SK-N-SH treated with all-trans-retinoic acid at 6 μM for 48 hours (cell line): Measurements from ENCODE around the gene SGIP1.
A peak's percentile ranks its signal among the peaks of the same experiment; 100 is the strongest.
"Not testable (repeated sequence)": the region's sequence is repeated elsewhere in the genome, so short reads cannot be mapped to it uniquely, and the experiment has no call there.

Experiments
- ATAC-seq: fragments of 200-7000 bp; cut with Tn5 transposase; 3 replicates; pipeline ENCODE4 v1.9.1; 2020; ENCODE audit warnings: mild to moderate bottlenecking, moderate library complexity
- BACH2 ChIP-seq: fragments of 250-450 bp; sonication (Bioruptor Pico); IDR thresholded peaks from 2 replicates; pipeline ENCODE4 v1.9.0; 2021; ENCODE audit warnings: mild to moderate bottlenecking, borderline replicate concordance
- CSDC2 ChIP-seq: fragments of 250-450 bp; sonication (Bioruptor Pico); IDR thresholded peaks from 2 replicates; pipeline ENCODE4 v1.5.0; 2020; ENCODE audit warnings: mild to moderate bottlenecking, moderate library complexity
- ESRRG ChIP-seq: fragments of 250-450 bp; sonication (Bioruptor Pico); IDR thresholded peaks from 2 replicates; pipeline ENCODE4 v1.6.1; 2021; ENCODE audit warnings: mild to moderate bottlenecking
- ISL1 ChIP-seq: fragments of 250-450 bp; sonication (Bioruptor Pico); IDR thresholded peaks from 2 replicates; pipeline ENCODE4 v2.1.2; 2022; ENCODE audit warnings: mild to moderate bottlenecking, moderate library complexity
- OSR1 ChIP-seq: fragments of 250-450 bp; sonication (Bioruptor Pico); IDR thresholded peaks from 2 replicates; pipeline ENCODE4 v1.8.0; 2022; ENCODE audit warnings: moderate library complexity, mild to moderate bottlenecking, inconsistent platforms
- PPARA ChIP-seq: fragments of 250-450 bp; sonication (Bioruptor Pico); IDR thresholded peaks from 2 replicates; pipeline ENCODE4 v1.5.0; 2020; ENCODE audit warnings: mild to moderate bottlenecking, borderline replicate concordance
- RARB ChIP-seq: fragments of 250-450 bp; sonication (Bioruptor Pico); IDR thresholded peaks from 2 replicates; pipeline ENCODE4 v1.8.0; 2021; ENCODE audit warnings: mild to moderate bottlenecking, moderate library complexity
- SNAI2 ChIP-seq: fragments of 250-450 bp; sonication (Bioruptor Pico); IDR thresholded peaks from 2 replicates; pipeline ENCODE4 v1.5.0; 2020; ENCODE audit warnings: mild to moderate bottlenecking, moderate library complexity
- TCF4 ChIP-seq: fragments of 250-450 bp; sonication (Bioruptor Pico); IDR thresholded peaks from 2 replicates; pipeline ENCODE4 v1.8.0; 2021; ENCODE audit warnings: mild to moderate bottlenecking, moderate library complexity, borderline replicate concordance
- TOX ChIP-seq: fragments of 250-450 bp; sonication (Bioruptor Pico); IDR thresholded peaks from 2 replicates; pipeline ENCODE4 v1.8.0; 2021; ENCODE audit warnings: mild to moderate bottlenecking, moderate library complexity, borderline replicate concordance
- ZC3H10 ChIP-seq: fragments of 250-450 bp; sonication (Bioruptor Pico); IDR thresholded peaks from 2 replicates; pipeline ENCODE4 v1.5.1; 2021; ENCODE audit warnings: mild to moderate bottlenecking, moderate library complexity
- ZFP3 ChIP-seq: fragments of 250-450 bp; sonication (Bioruptor Pico); IDR thresholded peaks from 2 replicates; pipeline ENCODE4 v1.5.0; 2020; ENCODE audit warnings: mild to moderate bottlenecking, moderate library complexity
- ZFP30 ChIP-seq: fragments of 450-650 bp; formaldehyde crosslinking; IDR thresholded peaks from 2 replicates; pipeline ENCODE4 v1.5.0; 2022; ENCODE audit warnings: mild to moderate bottlenecking, moderate library complexity
- ZNF565 ChIP-seq: fragments of 450-650 bp; formaldehyde crosslinking; conservative IDR thresholded peaks from 2 replicates; pipeline ENCODE4 v1.5.0; 2020; ENCODE audit warnings: low read depth, mild to moderate bottlenecking, moderate library complexity
- ZNF70 ChIP-seq: fragments of 450-650 bp; formaldehyde crosslinking; IDR thresholded peaks from 2 replicates; pipeline ENCODE4 v1.5.0; 2020; ENCODE audit warnings: mild to moderate bottlenecking, moderate library complexity
- ZNF8 ChIP-seq: fragments of 450-650 bp; formaldehyde crosslinking; IDR thresholded peaks from 2 replicates; pipeline ENCODE4 v1.5.0; 2020; ENCODE audit warnings: mild to moderate bottlenecking, moderate library complexity
- TF ChIP-seq, protein P1 (sequence below): fragments of 250-450 bp; sonication (Bioruptor Pico); IDR thresholded peaks from 2 replicates; pipeline ENCODE4 v1.5.1; 2021; ENCODE audit warnings: mild to moderate bottlenecking, moderate library complexity
- TF ChIP-seq, protein P2 (sequence below): fragments of 250-450 bp; sonication (Bioruptor Pico); IDR thresholded peaks from 2 replicates; pipeline ENCODE4 v1.8.0; 2021; ENCODE audit warnings: low read depth, mild to moderate bottlenecking, moderate library complexity, borderline replicate concordance
- TF ChIP-seq, protein P3 (sequence below): fragments of 250-450 bp; sonication (Bioruptor Pico); IDR thresholded peaks from 2 replicates; pipeline ENCODE4 v1.5.0; 2020; ENCODE audit warnings: mild to moderate bottlenecking, moderate library complexity
- TF ChIP-seq, protein P4 (sequence below): fragments of 250-450 bp; sonication (Bioruptor Pico); IDR thresholded peaks from 2 replicates; pipeline ENCODE4 v1.5.1; 2020; ENCODE audit warnings: low read depth, mild to moderate bottlenecking, moderate library complexity
- TF ChIP-seq, protein P5 (sequence below): fragments of 250-450 bp; sonication (Bioruptor Pico); IDR thresholded peaks from 2 replicates; pipeline ENCODE4 v1.8.0; 2020; ENCODE audit warnings: mild to moderate bottlenecking, moderate library complexity, borderline replicate concordance

Gene SGIP1

DNA sequence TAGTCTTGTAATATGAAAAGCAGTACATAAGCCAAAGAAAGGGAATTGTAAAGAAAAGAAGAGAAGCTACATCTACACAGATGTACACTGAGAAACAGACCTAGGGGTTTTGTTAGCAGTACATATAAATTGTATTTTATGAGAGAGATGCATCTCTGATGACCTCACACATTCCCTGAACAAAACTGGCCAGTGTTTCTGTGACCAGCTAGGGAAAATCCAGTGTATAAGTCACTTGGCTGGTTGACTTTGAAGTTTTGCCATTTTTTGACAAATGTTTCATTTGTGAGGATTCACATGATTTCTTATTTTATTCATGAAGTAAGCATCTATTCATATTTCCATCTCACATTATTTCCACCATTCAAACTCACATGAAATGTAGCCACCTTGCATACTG, 190.0 kb downstream of the SGIP1 start (continued):
- TF ChIP-seq, protein P1, sequence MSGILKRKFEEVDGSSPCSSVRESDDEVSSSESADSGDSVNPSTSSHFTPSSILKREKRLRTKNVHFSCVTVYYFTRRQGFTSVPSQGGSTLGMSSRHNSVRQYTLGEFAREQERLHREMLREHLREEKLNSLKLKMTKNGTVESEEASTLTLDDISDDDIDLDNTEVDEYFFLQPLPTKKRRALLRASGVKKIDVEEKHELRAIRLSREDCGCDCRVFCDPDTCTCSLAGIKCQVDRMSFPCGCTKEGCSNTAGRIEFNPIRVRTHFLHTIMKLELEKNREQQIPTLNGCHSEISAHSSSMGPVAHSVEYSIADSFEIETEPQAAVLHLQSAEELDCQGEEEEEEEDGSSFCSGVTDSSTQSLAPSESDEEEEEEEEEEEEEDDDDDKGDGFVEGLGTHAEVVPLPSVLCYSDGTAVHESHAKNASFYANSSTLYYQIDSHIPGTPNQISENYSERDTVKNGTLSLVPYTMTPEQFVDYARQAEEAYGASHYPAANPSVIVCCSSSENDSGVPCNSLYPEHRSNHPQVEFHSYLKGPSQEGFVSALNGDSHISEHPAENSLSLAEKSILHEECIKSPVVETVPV (CRISPR knock-in tag): no peak

DNA sequence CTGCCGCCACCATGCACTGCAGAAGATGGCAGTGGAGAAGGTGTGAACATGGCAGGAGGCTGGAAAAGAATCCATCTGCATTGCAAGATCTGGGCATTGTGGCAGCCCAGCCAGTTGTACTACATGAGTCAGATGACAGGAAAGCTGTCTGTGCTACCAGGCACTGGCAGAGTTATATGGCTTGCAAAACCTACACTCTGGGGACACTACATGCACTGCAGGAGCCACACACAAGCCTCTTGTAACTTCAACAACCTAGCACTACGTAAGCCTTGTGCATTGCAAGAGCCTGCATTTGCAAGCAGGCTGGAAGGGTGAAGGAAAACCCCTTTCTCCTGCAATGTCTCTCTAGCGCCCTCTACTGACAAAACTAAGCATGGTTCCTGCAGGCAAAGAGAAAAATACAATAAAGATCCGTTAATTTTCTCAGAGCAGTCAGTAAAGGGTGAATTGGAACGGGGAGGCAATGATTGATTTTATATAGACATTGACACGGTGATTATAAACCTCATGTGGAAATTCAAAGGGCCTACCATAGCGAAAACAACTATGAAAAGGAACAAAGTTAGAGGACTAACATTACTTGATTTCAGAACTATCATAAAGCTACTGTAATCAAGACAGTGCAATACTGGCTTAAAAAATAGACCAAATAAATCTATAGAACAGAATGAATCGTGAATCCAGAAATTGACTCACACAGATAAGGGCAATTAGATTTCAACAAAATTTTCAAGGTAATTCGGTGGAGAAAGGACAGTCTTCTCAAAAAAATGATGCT, 192.1 kb downstream of the SGIP1 start:
- ATAC-seq: peak; percentile 87
- TF ChIP-seq OSR1 (CRISPR knock-in tag) (no peak), RARB (CRISPR knock-in tag) (no peak), ZFP3 (no peak), ESRRG (CRISPR knock-in tag) (no peak)
- TF ChIP-seq, all 23 proteins: peak for 0

DNA sequence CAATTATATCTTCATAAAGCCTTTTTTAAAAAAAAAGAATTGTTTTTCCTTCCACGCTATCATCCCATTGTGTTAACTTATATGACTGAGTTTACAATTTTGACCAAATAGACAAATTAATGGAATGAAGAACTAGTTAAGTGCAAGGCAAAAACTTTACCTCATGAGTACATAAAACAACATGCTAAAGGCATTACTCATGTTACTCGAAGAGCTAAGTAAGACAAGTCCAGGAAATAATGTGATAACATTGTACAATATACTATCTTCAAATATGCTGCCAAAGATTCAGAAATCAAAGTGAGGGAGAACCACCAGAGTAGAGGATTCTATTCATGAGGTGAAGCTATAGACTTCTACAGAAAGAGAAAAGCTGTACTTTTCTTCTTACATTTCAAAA, 194.1 kb downstream of the SGIP1 start:
- no peak for TF ChIP-seq CSDC2 (CRISPR knock-in tag)
- no peak for TF ChIP-seq ZFP30
- no peak for TF ChIP-seq PPARA (CRISPR knock-in tag)
- no peak for TF ChIP-seq TOX
- no peak for TF ChIP-seq BACH2 (CRISPR knock-in tag)
- TF ChIP-seq ZNF8: no peak
- TF ChIP-seq, protein P2, sequence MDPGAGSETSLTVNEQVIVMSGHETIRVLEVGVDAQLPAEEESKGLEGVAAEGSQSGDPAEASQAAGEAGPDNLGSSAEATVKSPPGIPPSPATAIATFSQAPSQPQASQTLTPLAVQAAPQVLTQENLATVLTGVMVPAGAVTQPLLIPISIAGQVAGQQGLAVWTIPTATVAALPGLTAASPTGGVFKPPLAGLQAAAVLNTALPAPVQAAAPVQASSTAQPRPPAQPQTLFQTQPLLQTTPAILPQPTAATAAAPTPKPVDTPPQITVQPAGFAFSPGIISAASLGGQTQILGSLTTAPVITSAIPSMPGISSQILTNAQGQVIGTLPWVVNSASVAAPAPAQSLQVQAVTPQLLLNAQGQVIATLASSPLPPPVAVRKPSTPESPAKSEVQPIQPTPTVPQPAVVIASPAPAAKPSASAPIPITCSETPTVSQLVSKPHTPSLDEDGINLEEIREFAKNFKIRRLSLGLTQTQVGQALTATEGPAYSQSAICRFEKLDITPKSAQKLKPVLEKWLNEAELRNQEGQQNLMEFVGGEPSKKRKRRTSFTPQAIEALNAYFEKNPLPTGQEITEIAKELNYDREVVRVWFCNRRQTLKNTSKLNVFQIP (CRISPR knock-in tag): no peak
- TF ChIP-seq, all 23 proteins: peak for 0
- ATAC-seq: no peak

DNA sequence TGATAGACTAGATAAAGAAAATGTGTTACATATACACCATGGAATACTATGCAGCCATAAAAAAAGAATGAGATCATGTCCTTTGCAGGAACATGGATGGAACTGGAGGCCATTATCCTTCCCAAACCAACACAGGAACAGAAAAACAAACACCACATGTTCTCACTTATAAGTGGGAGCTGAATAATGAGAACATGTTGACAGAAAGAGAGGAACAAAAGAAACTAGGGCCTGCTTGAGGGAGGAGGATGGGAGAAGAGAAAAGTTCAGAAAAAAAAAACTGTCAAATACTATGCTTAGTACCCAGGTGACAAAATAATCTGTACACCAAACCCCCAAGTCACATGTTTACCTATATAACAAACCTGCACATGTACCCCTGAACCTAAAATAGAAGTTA, 194.8 kb downstream of the SGIP1 start:
- TF ChIP-seq ZNF70 (CRISPR knock-in tag): peak; percentile 44; the same call in 1 of the 2 replicates

DNA sequence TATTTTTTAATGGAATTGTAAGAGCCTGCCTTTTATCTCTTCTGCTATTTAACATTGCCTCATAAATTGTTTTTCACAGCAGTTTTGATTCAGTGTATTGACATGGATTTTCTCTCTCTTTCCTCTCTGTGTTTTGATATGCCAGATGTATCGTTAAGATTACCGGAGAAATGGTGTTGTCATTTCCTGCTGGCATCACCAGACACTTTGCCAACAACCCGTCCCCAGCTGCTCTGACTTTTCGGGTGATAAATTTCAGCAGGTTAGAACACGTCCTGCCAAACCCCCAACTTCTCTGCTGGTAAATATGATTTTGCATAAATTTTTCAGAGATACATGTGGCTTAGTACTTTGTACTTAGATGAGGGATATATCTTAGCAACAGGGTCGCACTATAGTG, 195.2 kb downstream of the SGIP1 start:
- no peak for ATAC-seq
- TF ChIP-seq ZNF565 (CRISPR knock-in tag): no peak

More for the DNA sequence above, 194.8 kb downstream of the SGIP1 start:
- ATAC-seq: not testable (repeated sequence)

DNA sequence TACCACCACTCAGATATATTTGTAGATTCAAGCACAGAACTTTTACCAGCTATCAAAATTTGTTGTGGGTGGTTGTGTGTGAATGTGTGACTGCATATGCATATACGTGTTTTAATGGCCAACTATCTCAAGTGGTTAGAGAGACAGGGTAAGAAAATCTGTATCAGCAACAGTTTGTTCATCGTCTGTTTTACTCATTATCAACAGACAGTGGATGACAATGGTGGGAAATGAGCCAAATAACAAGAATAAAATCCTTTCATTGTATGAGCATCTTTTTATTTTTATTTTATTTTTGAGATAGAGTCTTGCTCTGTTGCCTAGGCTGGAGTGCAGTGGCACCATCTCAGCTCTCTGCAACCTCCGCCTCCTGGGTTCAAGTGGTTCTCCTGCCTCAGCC, 195.6 kb downstream of the SGIP1 start:
- no peak for ATAC-seq
- TF ChIP-seq, protein P1 (CRISPR knock-in tag): no peak
- TF ChIP-seq ISL1 (CRISPR knock-in tag) (no peak), ESRRG (CRISPR knock-in tag) (no peak), TCF4 (CRISPR knock-in tag) (no peak), ZNF565 (CRISPR knock-in tag) (no peak), ZC3H10 (CRISPR knock-in tag) (no peak), BACH2 (CRISPR knock-in tag) (no peak), ZNF8 (no peak), RARB (CRISPR knock-in tag) (no peak), ZNF70 (CRISPR knock-in tag) (no peak), SNAI2 (CRISPR knock-in tag) (no peak), ZFP30 (no peak)
- TF ChIP-seq, protein P3, sequence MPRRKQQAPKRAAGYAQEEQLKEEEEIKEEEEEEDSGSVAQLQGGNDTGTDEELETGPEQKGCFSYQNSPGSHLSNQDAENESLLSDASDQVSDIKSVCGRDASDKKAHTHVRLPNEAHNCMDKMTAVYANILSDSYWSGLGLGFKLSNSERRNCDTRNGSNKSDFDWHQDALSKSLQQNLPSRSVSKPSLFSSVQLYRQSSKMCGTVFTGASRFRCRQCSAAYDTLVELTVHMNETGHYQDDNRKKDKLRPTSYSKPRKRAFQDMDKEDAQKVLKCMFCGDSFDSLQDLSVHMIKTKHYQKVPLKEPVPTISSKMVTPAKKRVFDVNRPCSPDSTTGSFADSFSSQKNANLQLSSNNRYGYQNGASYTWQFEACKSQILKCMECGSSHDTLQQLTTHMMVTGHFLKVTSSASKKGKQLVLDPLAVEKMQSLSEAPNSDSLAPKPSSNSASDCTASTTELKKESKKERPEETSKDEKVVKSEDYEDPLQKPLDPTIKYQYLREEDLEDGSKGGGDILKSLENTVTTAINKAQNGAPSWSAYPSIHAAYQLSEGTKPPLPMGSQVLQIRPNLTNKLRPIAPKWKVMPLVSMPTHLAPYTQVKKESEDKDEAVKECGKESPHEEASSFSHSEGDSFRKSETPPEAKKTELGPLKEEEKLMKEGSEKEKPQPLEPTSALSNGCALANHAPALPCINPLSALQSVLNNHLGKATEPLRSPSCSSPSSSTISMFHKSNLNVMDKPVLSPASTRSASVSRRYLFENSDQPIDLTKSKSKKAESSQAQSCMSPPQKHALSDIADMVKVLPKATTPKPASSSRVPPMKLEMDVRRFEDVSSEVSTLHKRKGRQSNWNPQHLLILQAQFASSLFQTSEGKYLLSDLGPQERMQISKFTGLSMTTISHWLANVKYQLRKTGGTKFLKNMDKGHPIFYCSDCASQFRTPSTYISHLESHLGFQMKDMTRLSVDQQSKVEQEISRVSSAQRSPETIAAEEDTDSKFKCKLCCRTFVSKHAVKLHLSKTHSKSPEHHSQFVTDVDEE: no peak
- TF ChIP-seq, protein P4, sequence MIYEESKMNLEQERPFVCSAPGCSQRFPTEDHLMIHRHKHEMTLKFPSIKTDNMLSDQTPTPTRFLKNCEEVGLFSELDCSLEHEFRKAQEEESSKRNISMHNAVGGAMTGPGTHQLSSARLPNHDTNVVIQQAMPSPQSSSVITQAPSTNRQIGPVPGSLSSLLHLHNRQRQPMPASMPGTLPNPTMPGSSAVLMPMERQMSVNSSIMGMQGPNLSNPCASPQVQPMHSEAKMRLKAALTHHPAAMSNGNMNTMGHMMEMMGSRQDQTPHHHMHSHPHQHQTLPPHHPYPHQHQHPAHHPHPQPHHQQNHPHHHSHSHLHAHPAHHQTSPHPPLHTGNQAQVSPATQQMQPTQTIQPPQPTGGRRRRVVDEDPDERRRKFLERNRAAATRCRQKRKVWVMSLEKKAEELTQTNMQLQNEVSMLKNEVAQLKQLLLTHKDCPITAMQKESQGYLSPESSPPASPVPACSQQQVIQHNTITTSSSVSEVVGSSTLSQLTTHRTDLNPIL (CRISPR knock-in tag): no peak
- TF ChIP-seq, protein P5, sequence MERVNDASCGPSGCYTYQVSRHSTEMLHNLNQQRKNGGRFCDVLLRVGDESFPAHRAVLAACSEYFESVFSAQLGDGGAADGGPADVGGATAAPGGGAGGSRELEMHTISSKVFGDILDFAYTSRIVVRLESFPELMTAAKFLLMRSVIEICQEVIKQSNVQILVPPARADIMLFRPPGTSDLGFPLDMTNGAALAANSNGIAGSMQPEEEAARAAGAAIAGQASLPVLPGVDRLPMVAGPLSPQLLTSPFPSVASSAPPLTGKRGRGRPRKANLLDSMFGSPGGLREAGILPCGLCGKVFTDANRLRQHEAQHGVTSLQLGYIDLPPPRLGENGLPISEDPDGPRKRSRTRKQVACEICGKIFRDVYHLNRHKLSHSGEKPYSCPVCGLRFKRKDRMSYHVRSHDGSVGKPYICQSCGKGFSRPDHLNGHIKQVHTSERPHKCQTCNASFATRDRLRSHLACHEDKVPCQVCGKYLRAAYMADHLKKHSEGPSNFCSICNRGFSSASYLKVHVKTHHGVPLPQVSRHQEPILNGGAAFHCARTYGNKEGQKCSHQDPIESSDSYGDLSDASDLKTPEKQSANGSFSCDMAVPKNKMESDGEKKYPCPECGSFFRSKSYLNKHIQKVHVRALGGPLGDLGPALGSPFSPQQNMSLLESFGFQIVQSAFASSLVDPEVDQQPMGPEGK: no peak
